Sigmoid colon (tissue), 7 donors: ENCODE results near the gene PRR18. TPM values are rescaled to one million over a fixed set of nuclear protein-coding genes. Genes with fewer than 3 reads are reported as not detected.

Experiments
- DNase-seq: peaks from one replicate; pipeline ENCODE4 v3.0.0-alpha.2; 2019
- H3K27ac ChIP-seq, 4 donors: fragments of 200-600 bp; sonication (generic); one replicate each; pipeline ENCODE4 v1.5.1; 2016 to 2019; ENCODE audit warnings: mild to moderate bottlenecking in 1 of 4
- H3K27me3 ChIP-seq, 3 donors: fragments of 200-600 bp; sonication (generic); one replicate each; pipeline ENCODE4 v1.5.1; 2019; ENCODE audit warnings: mild to moderate bottlenecking in 1 of 3
- H3K36me3 ChIP-seq, 4 donors: fragments of 200-600 bp; sonication (generic); one replicate each; pipeline ENCODE4 v1.5.1; 2016 to 2019
- H3K4me1 ChIP-seq, 4 donors: fragments of 200-600 bp; sonication (generic); one replicate each; pipeline ENCODE4 v1.5.1; 2017 to 2019
- H3K4me3 ChIP-seq, 4 donors: fragments of 200-600 bp; sonication (generic); one replicate each; pipeline ENCODE4 v1.5.1; 2017 to 2019; ENCODE audit warnings: mild to moderate bottlenecking in 2 of 4, moderate library complexity in 1 of 4
- H3K9me3 ChIP-seq, 4 donors: fragments of 200-600 bp in 3 of 4; sonication (generic) in 3 of 4; one replicate each; pipeline versions ENCODE4 v1.5.1 to v1.6.1; 2013 to 2019
- EP300 ChIP-seq, 4 donors: sonication (generic); formaldehyde crosslinking; IDR thresholded peaks; one replicate each; pipeline ENCODE4 v1.6.1; 2017; ENCODE audit warnings: antibody characterized with exemption in 4 of 4
- POLR2A ChIP-seq, 2 donors: fragments of 450-650 bp; IDR thresholded peaks; one replicate each; pipeline ENCODE4 v1.6.1; 2016; ENCODE audit warnings: antibody characterized with exemption in 2 of 2, mild to moderate bottlenecking in 2 of 2, moderate library complexity in 2 of 2
- POLR2AphosphoS5 ChIP-seq, 4 donors: sonication (generic); formaldehyde crosslinking; IDR thresholded peaks; one replicate each; pipeline ENCODE4 v1.6.1; 2017; ENCODE audit warnings: antibody characterized with exemption in 4 of 4
- WGBS, 2 donors: extraction: QIAGEN DNeasy Blood & Tissue Kit; methylation state at CpG; one replicate each; pipeline ENCODE4 v1.1.7; 2013; 5-methylcytosine and 5-hydroxymethylcytosine counted together
- intact Hi-C: fragments of 100-400 bp; cut with DNase I; formaldehyde crosslinking; loops from one replicate; pipeline ENCODE4 v1.15.1; 2023
- polyA plus RNA-seq, 3 donors: library from polyadenylated mRNA; stranded (reverse); fragments of 200-250 nt; gene quantifications; one replicate each; pipeline ENCODE4 v1.2.3, GENCODE V29; 2013
- total RNA-seq, 4 donors: library from RNA; depleted of rRNA; stranded (reverse); fragments of >200 nt; gene quantifications; one replicate each; pipeline ENCODE4 v1.1.0, GENCODE V29; 2016
- TF ChIP-seq, protein P1 (sequence below), 4 experiments: fragments of 450-650 bp in 3 of 4; fragments of 200-600 bp in 1 of 4; IDR thresholded peaks; one replicate each; pipeline ENCODE4 v1.5.1; 2016 to 2019; ENCODE audit warnings: antibody characterized with exemption in 4 of 4, mild to moderate bottlenecking in 3 of 4, moderate library complexity in 2 of 4
- donor health status: healthy with polysubstance abuse.
- donor health status: Bipolar disorder and iron deficiency.
- donor health status: healthy.

Gene PRR18
- total and polyA plus RNA-seq, 7 donors, result 0.06 to 0.41 TPM; not detected in 5

DNA sequence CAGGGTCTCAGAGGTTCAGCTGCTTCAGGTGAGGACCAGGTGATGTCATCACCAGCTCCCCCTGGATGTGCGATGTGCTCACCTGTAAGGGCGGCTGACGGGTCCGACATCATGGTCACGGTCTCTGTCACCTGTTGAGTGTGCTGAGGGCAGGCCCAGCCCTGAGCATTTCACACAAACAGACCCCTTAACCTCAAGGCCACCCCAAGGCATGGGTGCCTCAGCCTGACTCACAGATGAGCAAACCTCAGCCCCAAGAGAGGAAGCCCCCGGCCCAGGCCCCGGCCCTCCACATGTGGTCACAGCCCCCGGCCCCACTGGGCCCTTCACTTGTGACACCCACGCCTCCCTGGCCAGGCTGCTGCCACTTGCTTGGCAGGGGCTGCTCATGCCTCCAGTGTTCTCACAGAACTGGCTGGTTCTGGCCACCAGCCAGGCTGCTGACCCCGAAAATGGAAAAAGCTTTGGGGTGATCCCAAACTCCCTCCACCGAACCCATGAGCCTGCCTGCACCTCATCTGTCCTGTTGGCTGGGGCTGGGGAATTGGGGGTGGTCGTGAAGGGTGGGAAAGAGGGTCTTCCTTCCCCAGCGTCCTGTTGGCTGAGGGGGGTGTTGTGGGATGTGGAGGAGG lies 33.3 kb downstream of the PRR18 start:
- WGBS, 2 donors, result 71 to 75% methylated on average over 13 of the region's 13 CpGs
- intact Hi-C loops, result loop anchor here (1.0 kb wide), 1 partner anchor 126 kb away; no protein-coding TSS in a partner anchor
- DNase-seq, result peak; percentile 58

DNA sequence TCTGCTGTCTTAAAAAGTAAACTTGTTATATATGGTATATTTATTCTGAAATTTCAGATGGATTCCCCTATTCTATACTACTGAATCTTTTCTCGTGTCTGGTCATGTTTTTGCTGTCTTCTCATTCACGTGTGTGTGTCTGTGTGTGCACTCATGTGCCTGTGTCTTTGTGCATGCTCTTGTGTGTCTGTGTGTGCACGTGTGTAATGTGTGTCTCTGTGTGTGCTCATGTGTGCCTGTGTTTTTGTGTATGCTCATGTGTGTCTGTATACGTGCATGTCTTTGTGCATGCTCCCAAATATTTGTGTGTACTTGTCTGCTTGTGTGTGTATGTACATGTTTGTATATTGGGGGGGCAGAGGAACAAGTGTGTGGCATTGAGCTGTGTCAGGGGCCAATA lies 34.0 kb downstream of the PRR18 start:
- intact Hi-C loops, result no loop called here
- no peak for DNase-seq
- H3K9me3 ChIP-seq, result no peaks in the 10 kb centered on the region
- TF ChIP-seq POLR2AphosphoS5 (IDR thresholded peaks at IDR 0.05), result no peak
- TF ChIP-seq, protein P1, sequence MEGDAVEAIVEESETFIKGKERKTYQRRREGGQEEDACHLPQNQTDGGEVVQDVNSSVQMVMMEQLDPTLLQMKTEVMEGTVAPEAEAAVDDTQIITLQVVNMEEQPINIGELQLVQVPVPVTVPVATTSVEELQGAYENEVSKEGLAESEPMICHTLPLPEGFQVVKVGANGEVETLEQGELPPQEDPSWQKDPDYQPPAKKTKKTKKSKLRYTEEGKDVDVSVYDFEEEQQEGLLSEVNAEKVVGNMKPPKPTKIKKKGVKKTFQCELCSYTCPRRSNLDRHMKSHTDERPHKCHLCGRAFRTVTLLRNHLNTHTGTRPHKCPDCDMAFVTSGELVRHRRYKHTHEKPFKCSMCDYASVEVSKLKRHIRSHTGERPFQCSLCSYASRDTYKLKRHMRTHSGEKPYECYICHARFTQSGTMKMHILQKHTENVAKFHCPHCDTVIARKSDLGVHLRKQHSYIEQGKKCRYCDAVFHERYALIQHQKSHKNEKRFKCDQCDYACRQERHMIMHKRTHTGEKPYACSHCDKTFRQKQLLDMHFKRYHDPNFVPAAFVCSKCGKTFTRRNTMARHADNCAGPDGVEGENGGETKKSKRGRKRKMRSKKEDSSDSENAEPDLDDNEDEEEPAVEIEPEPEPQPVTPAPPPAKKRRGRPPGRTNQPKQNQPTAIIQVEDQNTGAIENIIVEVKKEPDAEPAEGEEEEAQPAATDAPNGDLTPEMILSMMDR (IDR thresholded peaks at IDR 0.05), result no peak
- no peak for TF ChIP-seq EP300 (IDR thresholded peaks at IDR 0.05)
- TF ChIP-seq POLR2A (IDR thresholded peaks at IDR 0.05), result no peak
- H3K36me3 ChIP-seq, result no peaks in the 10 kb centered on the region
- H3K4me3 ChIP-seq, result no peak overlapping the region
- no peak overlapping the region for H3K27ac ChIP-seq
- H3K4me1 ChIP-seq, result peaks cover 3 to 16% (median 9%) of the 10 kb centered on the region in 4 donors
- peaks cover 0 to 31% (median 6%) of the 10 kb centered on the region in 3 donors for H3K27me3 ChIP-seq
- 58 to 83% methylated on average over 4 of the region's 4 CpGs for WGBS, 2 donors

More for the DNA sequence above, 33.3 kb downstream of the PRR18 start:
- Histone ChIP-seq H3K36me3 (no peaks in the 10 kb centered on the region), H3K27me3 (peaks cover 0 to 24% (median 6%) of the 10 kb centered on the region in 3 donors), H3K27ac (no peak overlapping the region), H3K4me1 (peaks cover 3 to 16% (median 9%) of the 10 kb centered on the region in 4 donors), H3K9me3 (no peaks in the 10 kb centered on the region), H3K4me3 (no peak overlapping the region)
- TF ChIP-seq, protein P1 (IDR thresholded peaks at IDR 0.05), result no peak
- TF ChIP-seq POLR2A (IDR thresholded peaks at IDR 0.05), result no peak
- TF ChIP-seq POLR2AphosphoS5 (IDR thresholded peaks at IDR 0.05), result no peak
- no peak for TF ChIP-seq EP300 (IDR thresholded peaks at IDR 0.05)

DNA sequence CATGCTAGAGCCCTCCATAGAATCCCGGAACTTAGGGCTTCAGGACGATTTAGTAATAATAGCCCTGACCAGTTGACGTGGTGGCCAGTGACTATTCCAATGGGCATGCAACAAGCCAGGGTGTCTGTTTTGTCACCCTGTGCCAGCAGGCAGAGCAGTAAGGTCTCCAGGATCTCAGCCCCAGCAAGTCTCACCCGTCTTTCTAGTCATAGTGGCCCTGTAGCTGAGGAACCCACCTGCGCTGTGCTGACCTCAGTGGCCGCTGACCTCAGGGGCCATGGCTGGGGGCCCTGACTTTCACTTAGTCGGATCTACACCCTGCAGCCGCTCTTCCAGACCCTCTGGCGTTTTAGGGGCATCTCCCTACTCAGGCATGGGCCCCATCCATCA lies 36.8 kb downstream of the PRR18 start:
- H3K27me3 ChIP-seq, result peaks cover 0 to 43% (median 11%) of the 10 kb centered on the region in 3 donors
- TF ChIP-seq, protein P1 (IDR thresholded peaks at IDR 0.05), result no peak
- TF ChIP-seq POLR2A (IDR thresholded peaks at IDR 0.05) (no peak), EP300 (IDR thresholded peaks at IDR 0.05) (no peak), POLR2AphosphoS5 (IDR thresholded peaks at IDR 0.05) (no peak)

DNA sequence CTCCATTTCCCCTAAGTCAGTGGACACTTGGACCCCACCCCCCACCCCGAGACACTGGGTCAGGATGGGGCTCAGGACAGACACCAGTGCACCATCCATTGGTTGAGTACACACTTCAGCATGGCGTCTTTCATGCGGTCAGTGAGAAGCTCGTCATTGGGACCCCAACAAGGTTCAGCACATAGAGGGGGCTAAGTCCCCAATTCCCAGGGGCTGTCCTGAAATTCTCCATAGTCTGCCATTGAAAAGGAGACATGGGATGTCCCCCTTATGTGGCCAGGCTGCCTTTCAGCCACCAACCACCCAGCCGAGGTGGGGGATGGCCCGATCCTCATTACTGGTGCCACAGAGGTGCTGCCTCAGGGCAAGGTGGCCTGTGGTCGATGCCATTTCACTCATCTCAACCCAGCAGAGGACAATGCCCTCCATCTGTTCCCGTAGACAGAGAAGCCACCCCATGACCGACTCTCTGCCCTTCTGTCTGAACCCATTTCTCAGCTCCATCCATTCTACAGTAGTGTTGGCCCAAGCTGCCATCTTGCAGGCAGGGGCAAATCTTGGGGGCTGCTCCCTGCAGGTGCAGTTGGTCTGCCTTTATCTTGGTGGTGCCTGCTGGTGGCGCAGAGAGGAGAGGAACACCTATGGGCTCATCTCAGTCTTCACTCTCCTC lies 37.4 kb downstream of the PRR18 start:
- H3K36me3 ChIP-seq, result no peaks in the 10 kb centered on the region
- no peak overlapping the region for H3K27ac ChIP-seq
- peak; percentile 37 for DNase-seq
- H3K4me1 ChIP-seq, result peaks cover 0 to 4% (median 2%) of the 10 kb centered on the region in 4 donors
- no peak overlapping the region for H3K4me3 ChIP-seq
- WGBS, 2 donors, result 72 to 83% methylated on average over 10 of the region's 10 CpGs
- no peak for TF ChIP-seq POLR2AphosphoS5 (IDR thresholded peaks at IDR 0.05)
- TF ChIP-seq, protein P1 (IDR thresholded peaks at IDR 0.05), result no peak
- TF ChIP-seq EP300 (IDR thresholded peaks at IDR 0.05), result no peak
- no peak for TF ChIP-seq POLR2A (IDR thresholded peaks at IDR 0.05)
- intact Hi-C loops, result no loop called here
- peaks cover 0 to 39% (median 11%) of the 10 kb centered on the region in 3 donors for H3K27me3 ChIP-seq
- no peaks in the 10 kb centered on the region for H3K9me3 ChIP-seq

More for the DNA sequence above, 36.8 kb downstream of the PRR18 start:
- no peak for DNase-seq
- Histone ChIP-seq H3K4me1 (peaks cover 1 to 7% (median 4%) of the 10 kb centered on the region in 4 donors), H3K9me3 (no peaks in the 10 kb centered on the region), H3K4me3 (no peak overlapping the region), H3K27ac (no peak overlapping the region), H3K36me3 (no peaks in the 10 kb centered on the region)
- WGBS, 2 donors, result 83 to 88% methylated on average over 9 of the region's 9 CpGs
- intact Hi-C loops, result no loop called here
